Measurements from ENCODE around the gene KRT39.

Gene KRT39

DNA sequence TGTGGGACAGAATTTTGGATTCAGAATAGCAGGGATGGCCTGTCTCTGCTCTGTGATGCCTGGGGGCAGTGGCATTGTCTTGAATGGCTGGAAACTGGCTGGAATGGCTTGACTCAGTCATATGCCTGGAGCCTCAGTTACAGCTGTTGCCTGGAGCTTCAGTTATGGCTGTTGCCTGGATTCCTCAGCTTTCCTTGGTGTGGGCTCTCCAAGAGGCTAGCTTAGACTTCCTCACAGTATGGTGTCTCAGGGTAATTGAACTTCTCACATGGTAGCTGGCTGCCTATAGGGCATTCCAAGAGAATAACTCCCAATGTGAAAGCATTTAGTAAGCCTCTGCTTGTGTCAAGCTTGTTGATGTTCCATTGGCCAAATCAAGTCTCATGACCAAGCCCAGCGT lies 50.4 kb downstream of the KRT39 start:
- H3K4me1 ChIP-seq (ENCODE audit: insufficient read depth, low read length) = no peaks in the 10 kb centered on the region
- H3K27ac ChIP-seq (ENCODE audit: low read depth, low read length) = no peak overlapping the region
- H3K9me3 ChIP-seq (ENCODE audit: insufficient read depth, low read depth, low read length) = no peaks in the 10 kb centered on the region
- 100% methylated on average over 1 of the region's 1 CpG for WGBS
- H3K27me3 ChIP-seq (ENCODE audit: insufficient read depth, low read length) = no peaks in the 10 kb centered on the region
- H3K36me3 ChIP-seq (ENCODE audit: insufficient read depth, low read length) = no peaks in the 10 kb centered on the region
- H3K9ac ChIP-seq (ENCODE audit: low read depth, low read length) = no peak overlapping the region
- no peak overlapping the region for H3K4me3 ChIP-seq (ENCODE audit: low read length)

DNA sequence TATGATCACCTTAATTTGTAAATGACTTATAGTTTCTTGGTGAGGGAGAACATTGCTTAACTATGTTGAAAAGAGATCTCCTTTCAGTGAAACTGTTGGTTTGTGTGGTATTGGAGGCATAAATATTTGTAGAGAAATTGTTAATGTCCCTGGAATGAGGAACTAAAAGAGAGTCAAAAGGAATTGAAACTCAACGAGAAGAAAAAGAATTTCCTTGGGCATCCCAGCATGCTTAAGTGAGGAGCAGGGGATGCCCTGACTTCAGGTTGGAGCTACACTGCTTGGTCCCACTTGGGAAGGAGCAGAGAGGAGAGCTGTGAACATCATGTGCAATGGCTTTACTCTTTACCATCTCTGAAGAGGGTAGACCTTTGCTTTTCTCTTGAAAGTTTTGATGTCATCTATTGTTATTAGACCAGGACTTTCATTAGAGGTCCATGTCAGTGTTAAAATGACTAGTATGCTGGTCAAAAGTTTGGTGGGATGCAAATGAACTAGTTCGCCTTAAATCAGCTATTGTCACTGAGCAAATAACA lies 51.0 kb downstream of the KRT39 start:
- Histone ChIP-seq H3K36me3 (ENCODE audit: insufficient read depth, low read length) (no peaks in the 10 kb centered on the region), H3K4me1 (ENCODE audit: insufficient read depth, low read length) (no peaks in the 10 kb centered on the region), H3K27me3 (ENCODE audit: insufficient read depth, low read length) (no peaks in the 10 kb centered on the region), H3K27ac (ENCODE audit: low read depth, low read length) (no peak overlapping the region), H3K9ac (ENCODE audit: low read depth, low read length) (no peak overlapping the region), H3K4me3 (ENCODE audit: low read length) (no peak overlapping the region), H3K9me3 (ENCODE audit: insufficient read depth, low read depth, low read length) (no peaks in the 10 kb centered on the region)
- 84% methylated on average over 2 of the region's 2 CpGs for WGBS

DNA sequence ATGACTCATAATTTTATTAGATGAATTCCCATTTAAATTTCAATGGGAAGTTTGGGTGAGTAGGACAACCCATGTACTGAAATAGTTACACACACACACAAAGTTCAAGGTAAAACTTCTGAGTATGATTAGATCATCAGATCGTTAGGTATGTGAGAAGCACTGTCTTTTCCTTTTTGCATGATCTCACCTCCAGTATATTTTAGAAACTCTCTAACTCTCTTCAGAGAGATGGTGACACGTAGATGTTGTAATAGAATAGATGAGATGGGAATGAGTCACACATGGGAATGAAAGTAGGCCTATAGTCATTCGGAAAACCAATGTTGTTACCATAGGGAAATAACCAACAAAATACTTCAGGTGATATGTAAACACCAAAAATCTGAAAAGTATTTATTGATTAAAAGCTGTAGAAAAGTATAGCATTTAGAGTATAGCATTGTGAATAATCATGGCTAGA lies 51.5 kb downstream of the KRT39 start:
- Histone ChIP-seq H3K27ac (ENCODE audit: low read depth, low read length) (no peak overlapping the region), H3K9ac (ENCODE audit: low read depth, low read length) (no peak overlapping the region), H3K9me3 (ENCODE audit: insufficient read depth, low read depth, low read length) (no peaks in the 10 kb centered on the region), H3K4me1 (ENCODE audit: insufficient read depth, low read length) (no peaks in the 10 kb centered on the region), H3K36me3 (ENCODE audit: insufficient read depth, low read length) (no peaks in the 10 kb centered on the region), H3K27me3 (ENCODE audit: insufficient read depth, low read length) (no peaks in the 10 kb centered on the region), H3K4me3 (ENCODE audit: low read length) (no peak overlapping the region)
- 92% methylated on average over 2 of the region's 3 CpGs for WGBS

DNA sequence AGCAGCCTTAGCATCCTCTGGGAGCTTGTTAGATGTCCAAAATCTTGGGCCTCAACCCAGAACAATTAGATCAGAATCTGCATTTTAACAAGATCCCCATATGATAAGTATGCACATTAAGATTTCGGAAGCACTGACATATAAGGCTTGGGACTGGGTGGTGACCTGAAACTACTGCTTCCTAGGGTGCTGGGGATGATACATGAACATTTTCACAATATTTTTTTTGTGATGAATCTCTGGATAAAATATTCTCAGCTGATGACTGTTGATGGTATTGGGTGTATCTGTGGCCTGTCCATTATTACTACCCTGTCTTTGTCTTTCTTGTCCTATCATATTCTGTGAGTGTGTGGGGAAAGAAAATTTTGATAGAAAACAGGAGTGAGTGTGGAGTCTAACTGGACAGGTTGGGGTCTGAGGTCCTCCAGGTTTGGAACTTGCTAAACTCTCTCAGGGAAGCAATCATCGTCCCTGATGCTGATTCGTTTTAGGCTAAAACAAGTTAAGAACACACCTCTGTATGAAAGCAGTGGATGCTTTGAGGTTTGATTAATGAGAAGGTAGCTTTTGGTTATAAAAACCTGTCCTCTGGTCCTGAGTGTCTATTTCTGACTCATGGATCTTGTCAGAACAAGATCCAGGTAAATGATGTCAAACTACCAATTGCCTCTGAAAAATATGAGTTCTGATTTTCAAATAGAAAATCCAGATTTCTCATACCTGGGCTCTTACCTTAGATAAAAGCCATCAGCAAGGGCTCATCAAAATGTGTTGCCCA lies 52.5 kb downstream of the KRT39 start:
- 100% methylated on average over 2 of the region's 3 CpGs for WGBS
- Histone ChIP-seq H3K9me3 (ENCODE audit: insufficient read depth, low read depth, low read length) (no peaks in the 10 kb centered on the region), H3K4me1 (ENCODE audit: insufficient read depth, low read length) (no peaks in the 10 kb centered on the region), H3K4me3 (ENCODE audit: low read length) (no peak overlapping the region), H3K27ac (ENCODE audit: low read depth, low read length) (no peak overlapping the region), H3K36me3 (ENCODE audit: insufficient read depth, low read length) (no peaks in the 10 kb centered on the region), H3K27me3 (ENCODE audit: insufficient read depth, low read length) (no peaks in the 10 kb centered on the region), H3K9ac (ENCODE audit: low read depth, low read length) (no peak overlapping the region)

DNA sequence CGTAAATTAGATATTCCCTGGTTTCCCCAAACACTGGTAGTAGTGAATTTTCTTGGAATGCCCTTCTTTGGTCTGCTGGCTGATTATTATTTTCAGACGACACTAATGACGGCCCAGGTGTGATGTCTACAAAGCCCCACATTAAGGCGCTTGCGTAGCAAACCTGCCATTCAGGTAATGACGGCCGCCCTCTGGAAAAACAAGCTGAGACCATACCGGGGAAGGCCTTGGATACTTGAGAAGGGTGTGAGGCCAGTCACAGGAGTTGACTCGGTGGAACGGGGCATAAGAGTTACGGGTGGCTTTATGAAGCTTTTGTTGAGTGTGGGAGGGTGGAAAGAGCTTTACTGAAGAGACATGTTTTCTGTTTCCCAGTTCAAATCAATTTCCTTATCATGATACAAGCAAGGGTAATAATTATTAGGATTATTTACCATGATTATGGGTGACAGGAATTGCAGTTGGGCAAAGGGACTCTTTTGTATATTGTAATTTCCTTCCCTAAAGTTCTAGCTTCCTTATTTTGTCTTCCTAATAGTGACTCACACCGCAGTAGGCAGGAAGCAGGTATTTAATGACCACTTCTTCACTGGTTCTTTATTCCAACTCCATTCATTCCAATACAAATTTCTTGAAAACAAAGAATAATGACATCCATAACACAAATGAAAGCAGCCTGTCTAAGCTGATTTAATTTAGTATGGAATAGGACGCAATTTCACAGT lies 54.1 kb downstream of the KRT39 start:
- H3K9me3 ChIP-seq (ENCODE audit: insufficient read depth, low read depth, low read length) = no peaks in the 10 kb centered on the region
- no peak overlapping the region for H3K9ac ChIP-seq (ENCODE audit: low read depth, low read length)
- H3K27me3 ChIP-seq (ENCODE audit: insufficient read depth, low read length) = no peaks in the 10 kb centered on the region
- H3K4me1 ChIP-seq (ENCODE audit: insufficient read depth, low read length) = no peaks in the 10 kb centered on the region
- no peaks in the 10 kb centered on the region for H3K36me3 ChIP-seq (ENCODE audit: insufficient read depth, low read length)
- H3K27ac ChIP-seq (ENCODE audit: low read depth, low read length) = no peak overlapping the region
- WGBS = 95% methylated on average over 12 of the region's 13 CpGs
- no peak overlapping the region for H3K4me3 ChIP-seq (ENCODE audit: low read length)

DNA sequence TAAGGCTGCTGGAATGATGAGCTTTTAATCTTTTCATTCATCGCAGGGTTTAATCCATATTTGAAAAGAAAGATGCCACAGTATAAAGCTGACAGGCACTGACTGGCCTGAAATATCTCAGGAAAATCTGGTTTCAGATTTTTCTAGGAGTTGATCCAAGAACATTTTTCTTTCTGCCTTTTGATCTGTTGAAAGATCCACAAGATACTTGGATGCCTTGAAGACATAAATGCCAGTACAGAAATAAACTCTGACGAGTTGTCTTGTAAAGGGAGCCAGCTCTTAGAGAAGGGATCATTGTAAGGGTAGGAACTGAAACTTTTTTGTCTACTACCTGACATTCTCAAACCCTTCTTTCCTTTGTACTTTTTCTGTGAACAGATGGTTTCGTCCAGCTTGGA lies 56.3 kb downstream of the KRT39 start:
- H3K27ac ChIP-seq (ENCODE audit: low read depth, low read length) = no peak overlapping the region
- H3K27me3 ChIP-seq (ENCODE audit: insufficient read depth, low read length) = no peaks in the 10 kb centered on the region
- H3K9me3 ChIP-seq (ENCODE audit: insufficient read depth, low read depth, low read length) = no peaks in the 10 kb centered on the region
- H3K4me1 ChIP-seq (ENCODE audit: insufficient read depth, low read length) = no peaks in the 10 kb centered on the region
- WGBS = 89% methylated on average over 2 of the region's 3 CpGs
- H3K9ac ChIP-seq (ENCODE audit: low read depth, low read length) = no peak overlapping the region
- no peak overlapping the region for H3K4me3 ChIP-seq (ENCODE audit: low read length)
- H3K36me3 ChIP-seq (ENCODE audit: insufficient read depth, low read length) = no peaks in the 10 kb centered on the region

DNA sequence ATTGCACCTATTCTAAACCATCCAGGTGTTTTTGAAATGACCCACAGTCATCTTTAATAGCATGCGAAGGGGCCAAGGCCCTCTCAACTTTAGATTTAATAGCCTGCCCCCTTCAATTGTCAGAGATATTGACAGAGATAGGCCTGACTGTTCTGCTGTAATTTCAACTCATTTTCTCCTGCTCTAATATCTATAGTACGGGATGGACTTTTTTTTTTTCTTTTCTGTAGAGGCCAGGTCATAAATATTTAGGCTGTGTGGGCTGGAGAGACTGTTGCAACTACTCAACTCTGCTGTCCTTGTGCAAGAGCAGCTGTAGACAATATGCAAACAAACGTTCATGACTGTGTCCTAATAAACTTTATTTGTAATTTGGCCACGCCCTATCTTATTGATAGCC lies 57.0 kb downstream of the KRT39 start:
- Histone ChIP-seq H3K9ac (ENCODE audit: low read depth, low read length) (no peak overlapping the region), H3K4me1 (ENCODE audit: insufficient read depth, low read length) (no peaks in the 10 kb centered on the region), H3K36me3 (ENCODE audit: insufficient read depth, low read length) (no peaks in the 10 kb centered on the region), H3K9me3 (ENCODE audit: insufficient read depth, low read depth, low read length) (no peaks in the 10 kb centered on the region), H3K27ac (ENCODE audit: low read depth, low read length) (no peak overlapping the region), H3K4me3 (ENCODE audit: low read length) (no peak overlapping the region), H3K27me3 (ENCODE audit: insufficient read depth, low read length) (no peaks in the 10 kb centered on the region)
- 97% methylated on average over 4 of the region's 4 CpGs for WGBS

DNA sequence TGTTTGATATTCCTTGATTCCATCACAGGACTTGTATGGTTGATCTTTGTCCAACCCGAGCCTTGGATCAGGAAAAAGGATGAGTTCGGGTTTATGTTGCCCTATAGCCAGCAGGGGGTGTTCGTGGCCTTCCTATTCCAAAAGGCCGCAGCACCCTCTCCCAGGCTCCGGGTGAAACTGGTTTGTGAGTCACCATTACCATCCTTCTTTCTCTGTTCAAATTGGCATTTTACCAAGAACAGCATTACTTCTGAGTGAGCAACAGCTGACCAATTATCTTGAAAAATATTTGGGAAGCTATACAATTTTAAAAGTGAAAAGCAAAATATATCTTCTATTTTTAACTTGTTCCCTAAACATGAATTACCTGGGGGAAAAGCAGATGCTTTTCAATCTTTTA lies 57.4 kb downstream of the KRT39 start:
- H3K27me3 ChIP-seq (ENCODE audit: insufficient read depth, low read length) = no peaks in the 10 kb centered on the region
- no peak overlapping the region for H3K27ac ChIP-seq (ENCODE audit: low read depth, low read length)
- no peak overlapping the region for H3K4me3 ChIP-seq (ENCODE audit: low read length)
- H3K4me1 ChIP-seq (ENCODE audit: insufficient read depth, low read length) = no peaks in the 10 kb centered on the region
- 9% methylated on average over 5 of the region's 5 CpGs for WGBS
- H3K9me3 ChIP-seq (ENCODE audit: insufficient read depth, low read depth, low read length) = no peaks in the 10 kb centered on the region
- H3K9ac ChIP-seq (ENCODE audit: low read depth, low read length) = no peak overlapping the region
- H3K36me3 ChIP-seq (ENCODE audit: insufficient read depth, low read length) = no peaks in the 10 kb centered on the region

Data from HUES64 (cell line).